ENCODE data around the gene HRAS.
"Not testable (repeated sequence)": the region's sequence is repeated elsewhere in the genome, so short reads cannot be mapped to it uniquely, and the experiment has no call there.

HRAS gene

DNA sequence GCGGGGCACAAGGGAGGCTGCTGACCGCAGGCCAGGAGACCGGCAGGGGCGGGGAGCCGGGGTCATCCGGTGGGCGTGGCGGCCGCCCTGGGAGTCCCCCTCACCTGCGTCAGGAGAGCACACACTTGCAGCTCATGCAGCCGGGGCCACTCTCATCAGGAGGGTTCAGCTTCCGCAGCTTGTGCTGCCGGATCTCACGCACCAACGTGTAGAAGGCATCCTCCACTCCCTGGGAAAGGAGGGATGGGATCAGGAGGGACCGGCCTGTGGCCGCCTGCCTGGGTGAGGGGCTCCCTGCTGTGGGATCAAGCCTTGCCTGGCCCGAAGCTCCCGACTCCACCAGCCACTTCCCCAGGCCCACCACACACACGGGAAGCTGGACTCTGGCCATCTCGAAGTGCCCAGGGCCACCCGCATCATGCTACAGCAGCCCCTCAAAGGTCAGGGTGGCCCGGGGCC, 2.8 kb downstream of the HRAS start:
- DNase-seq = no peak

DNA sequence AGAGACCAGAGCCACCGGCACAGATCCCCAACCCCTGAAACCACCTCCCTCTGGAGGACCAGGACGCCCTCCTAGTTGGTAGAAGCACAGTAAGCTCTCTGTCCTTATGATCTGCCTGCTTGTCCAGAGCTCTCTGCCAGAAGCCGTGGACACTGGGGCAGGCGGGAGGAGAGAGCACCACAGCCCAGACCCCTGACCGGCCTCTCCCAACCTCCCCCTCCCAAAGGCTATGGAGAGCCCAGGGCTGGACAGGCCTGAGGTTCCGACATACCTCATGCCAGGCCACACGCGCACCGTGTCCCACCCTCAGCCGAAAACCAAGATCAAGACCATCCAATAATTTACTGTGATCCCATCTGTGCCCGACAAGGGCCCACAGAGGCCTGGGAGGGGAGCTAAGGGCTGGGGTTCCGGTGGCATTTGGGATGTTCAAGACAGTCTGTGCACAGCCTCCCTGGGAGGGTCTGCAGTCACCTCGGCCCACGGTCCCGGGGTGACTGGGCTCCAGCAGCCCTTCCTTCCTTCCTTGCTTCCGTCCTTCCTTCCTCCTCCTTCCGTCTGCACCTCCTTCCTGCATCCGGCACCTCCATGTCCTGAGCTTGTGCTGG, 3.4 kb downstream of the HRAS start:
- no peak for DNase-seq

DNA sequence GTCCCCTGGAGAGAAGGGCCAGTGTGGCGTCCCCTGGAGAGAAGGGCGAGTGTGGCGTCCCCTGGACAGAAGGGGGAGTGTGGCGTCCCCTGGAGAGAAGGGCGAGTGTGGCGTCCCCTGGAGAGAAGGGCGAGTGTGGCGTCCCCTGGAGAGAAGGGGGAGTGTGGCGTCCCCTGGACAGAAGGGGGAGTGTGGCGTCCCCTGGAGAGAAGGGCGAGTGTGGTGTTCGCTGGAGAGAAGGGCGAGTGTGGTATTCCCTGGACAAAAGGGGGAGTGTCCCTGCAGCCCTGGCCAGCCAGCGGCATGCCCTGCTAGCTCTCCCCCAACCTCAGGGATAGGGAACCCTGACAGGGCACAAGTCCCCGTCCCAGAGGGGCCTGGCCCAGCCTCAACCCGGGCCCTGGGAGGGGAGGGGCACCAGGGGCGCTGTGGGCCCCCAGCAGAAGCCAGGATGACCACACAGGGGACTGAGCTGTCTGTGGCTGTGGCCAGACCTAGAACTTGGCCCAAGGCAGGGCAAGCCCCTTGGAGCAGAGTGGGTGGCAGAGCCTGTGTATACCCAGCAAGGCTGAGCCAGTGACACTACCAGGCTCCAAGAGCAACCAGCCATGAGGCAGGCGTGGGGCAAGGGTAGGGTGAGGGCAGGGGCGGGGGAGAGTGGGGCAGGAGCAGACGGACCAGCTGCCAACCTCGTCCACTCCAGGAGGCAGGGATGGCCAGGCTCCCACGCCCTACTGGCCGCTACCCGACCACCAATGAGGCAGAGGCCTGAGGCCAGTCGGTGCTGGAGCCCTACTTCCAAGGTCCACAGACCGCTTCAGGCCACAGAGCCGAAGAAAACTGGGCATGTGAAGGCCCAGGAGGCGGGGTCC, 4.2 kb downstream of the HRAS start:
- DNase-seq = no peak

DNA sequence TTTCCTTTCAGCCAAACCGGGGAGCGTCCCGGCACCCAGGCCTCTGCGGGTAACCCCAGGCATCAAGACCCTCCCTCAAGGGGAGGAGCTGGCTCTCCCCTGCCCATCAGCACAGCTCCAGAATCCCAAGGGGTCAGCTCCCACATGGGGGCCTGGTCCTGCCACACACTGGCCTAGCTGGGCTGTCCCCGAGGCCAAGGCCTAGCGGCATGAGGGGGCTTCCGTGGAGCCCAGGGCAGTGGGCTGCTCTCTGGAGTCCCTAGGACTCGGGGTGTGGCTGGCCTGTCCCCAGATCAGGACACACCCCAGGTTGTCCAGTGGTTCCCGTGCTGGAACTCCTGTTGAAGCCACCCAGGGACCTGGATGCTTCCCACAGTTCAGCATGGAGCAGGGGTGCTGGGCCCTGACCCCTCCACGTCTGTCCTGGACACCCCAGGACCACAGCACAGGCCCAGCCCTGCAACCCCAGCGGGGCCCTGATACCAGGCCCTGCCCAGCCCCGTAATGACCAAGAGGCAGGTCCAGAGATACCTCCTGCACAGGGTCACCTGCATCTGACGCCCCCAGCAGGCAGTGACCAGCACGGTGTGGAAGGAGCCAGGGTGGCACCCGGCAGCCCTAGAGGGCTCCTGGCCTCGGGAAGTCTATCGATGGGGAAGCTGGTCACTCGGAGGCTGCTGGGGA, 5.5 kb downstream of the HRAS start:
- DNase-seq = no peak

DNA sequence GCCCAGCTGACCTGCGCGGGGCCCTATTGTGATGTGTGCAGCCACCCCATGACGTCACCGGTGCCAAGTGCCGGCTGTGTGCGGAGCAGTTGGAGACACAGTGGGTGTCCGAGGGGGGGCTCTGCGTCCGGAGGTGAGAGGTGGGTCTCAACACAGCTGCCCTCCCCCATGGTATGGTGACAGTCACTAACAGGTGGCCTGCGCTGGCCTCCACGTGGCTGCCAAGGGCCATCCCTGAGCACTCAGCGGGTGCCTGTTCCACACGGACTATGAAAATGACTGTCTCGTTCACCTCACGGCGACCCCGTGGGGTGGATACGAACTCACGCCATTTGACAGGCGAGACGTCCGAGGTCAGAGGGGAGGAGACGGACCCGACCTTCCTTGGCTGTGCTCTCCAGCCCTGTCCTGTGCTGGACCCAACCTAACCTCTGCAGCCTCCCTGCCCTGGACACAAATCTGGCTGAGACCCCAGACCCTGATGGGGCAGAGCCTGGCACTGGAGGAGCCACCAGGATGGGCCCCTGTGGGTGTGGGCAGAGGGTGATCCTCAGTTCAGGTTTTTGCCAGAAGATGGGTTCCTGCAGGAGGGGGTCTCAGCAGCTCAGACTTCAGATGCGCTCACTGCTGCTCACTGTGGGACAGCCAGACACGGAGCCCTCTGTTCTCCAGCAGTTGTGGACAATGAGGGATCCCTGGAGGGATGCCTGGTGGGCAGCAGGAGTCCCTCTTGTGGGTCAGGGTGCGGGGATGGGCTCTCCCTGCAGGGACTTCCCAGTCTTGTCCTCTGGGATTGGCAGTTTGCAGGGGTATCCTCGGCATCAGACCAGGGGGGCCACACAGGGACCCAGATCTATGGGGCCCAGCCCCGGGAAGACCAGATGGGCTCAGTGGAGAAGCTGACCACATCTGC, 6.3 kb downstream of the HRAS start:
- DNase-seq = no peak

DNA sequence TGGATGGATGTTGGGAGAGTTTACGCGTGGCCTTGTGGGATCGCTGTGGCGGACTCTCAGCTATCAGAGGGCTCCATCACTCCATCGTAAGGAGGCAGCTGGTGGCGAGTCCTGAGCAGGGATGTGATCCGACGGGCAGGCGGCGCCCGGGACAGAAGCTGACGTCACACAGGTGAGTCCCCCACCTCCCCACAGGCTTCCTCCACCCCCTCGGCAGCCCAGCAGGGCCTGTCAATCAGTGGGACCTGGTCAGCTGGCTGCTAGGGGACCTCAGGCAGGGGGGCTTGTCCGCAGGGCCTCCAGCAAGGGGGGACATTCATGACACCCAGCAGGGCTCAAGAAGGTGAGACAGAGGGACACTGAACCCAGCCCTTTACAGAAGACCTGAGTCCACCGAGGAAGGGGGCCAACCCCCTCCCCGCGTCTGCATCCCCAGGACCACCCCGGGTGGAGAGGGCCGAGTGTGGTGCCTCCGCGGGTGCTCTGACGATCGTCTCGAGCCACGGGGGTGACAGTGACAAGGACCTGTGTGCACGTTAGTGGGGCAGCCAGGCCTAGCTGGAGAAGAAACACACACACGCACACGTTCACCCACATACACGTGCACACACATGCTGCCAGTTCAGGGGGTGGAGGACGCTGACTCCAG, 7.1 kb downstream of the HRAS start:
- no peak for DNase-seq

DNA sequence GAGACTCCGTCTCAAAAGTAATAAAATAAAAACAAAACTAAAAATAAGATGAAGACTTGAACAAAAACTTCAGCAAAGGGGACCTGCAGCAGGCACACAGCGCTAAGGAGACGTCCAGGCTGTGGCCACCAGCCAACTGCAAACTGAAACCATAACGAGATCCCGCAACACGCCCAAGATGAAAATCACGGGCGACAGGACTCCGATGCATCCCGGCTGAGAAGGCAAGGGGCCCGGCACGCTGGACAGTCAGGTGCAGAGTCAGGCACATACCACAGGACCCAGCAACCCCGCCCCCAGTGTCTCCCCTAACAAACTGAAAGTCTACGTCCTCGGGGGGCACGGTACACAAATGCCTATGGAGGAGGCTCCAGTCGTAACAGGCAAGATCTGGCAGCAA, 9.2 kb downstream of the HRAS start:
- no peak for DNase-seq

DNA sequence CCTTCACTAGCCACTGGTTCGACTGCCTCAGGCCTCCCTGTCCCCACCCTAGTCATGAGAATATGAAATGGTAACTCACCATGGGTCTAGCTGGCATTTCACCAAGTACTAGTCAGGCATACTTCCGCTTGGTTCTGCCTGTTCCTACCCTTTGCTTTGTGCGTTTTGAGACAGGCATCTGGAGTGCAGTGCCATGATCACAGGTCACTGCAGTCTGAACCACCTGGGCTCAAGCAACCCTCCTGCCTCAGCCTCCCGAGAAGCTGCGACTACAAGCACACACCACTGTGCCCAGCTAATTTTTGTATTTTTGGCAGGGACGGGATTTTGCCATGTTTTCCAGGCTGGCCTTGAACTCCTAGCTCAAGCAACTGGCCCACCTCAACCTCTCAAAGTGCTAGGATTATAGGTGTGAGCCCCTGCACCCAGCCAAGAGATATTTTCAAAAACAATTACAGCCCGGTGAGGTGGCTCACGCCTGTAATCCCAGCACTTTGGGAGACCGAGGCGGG, 14.1 kb downstream of the HRAS start:
- DNase-seq = no peak

DNA sequence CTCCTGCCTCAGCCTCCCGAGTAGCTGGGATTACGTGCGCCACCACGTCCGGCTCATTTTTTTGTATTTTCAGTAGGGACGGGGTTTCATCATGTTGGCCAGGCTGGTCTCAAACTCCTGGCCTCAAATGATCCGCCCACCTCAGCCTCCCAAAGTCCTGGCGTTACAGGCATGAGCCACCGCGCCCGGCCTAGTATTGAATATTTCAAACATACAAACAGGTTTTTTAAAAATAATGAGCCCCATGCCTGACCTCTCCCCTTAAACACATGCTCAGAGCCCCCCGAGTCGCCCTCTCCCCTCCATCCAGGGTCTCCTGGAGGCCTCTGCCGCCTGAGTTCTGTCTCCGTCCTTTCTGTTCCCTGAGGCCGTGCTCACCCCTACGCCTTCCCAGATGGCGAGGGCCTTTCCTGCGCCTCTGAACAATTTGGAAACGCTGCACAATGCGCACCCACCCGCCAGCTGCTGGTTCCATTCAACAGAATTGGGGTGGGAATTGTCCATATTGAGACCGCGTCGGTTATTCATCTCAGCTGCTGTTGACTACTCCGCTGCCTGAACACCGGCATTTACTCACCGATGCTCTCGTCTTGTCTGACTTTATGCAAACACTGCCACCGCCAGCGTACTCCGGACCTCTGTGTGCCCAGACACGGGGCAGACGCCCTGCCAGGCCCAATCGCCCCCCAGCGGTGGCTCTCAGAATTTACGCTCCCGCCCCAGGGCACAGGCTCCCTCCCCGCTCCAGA, 14.8 kb downstream of the HRAS start:
- DNase-seq = no peak

DNA sequence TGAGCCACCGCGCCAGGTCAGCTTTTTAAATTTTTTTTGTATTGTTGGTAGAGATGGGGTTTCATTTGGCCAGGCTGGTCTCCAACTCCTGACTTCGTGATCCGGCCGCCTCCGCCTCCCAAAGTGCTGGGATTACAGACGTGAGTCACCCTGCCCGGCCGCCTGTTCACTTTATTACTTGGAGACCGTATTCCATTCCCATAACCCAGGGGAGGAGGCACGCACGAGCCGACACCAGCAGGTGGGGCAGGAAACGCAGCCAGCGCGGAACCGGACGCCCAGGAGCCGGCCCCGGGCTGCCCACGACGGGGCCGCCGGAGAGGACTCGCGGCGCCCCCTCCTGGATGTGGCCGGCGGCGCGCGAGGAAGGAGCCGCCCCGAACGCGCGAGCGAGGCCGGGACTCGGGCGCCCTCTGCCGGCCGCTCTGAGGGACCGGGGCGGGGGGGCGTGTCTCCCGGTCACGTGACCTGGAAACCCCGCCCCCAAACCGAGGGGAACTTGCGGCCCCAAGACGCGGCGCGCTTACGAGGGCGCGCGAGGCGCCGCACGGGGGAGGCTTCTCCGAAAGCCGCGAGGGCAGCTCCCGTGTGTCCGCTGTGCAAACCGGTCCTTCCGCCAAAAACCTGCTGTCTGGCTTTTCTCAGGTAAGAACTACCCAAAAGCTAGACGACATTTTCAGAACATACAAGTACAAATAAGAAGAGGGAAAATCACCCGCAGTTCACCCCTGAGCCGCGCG, 16.7 kb downstream of the HRAS start:
- no peak for DNase-seq

DNA sequence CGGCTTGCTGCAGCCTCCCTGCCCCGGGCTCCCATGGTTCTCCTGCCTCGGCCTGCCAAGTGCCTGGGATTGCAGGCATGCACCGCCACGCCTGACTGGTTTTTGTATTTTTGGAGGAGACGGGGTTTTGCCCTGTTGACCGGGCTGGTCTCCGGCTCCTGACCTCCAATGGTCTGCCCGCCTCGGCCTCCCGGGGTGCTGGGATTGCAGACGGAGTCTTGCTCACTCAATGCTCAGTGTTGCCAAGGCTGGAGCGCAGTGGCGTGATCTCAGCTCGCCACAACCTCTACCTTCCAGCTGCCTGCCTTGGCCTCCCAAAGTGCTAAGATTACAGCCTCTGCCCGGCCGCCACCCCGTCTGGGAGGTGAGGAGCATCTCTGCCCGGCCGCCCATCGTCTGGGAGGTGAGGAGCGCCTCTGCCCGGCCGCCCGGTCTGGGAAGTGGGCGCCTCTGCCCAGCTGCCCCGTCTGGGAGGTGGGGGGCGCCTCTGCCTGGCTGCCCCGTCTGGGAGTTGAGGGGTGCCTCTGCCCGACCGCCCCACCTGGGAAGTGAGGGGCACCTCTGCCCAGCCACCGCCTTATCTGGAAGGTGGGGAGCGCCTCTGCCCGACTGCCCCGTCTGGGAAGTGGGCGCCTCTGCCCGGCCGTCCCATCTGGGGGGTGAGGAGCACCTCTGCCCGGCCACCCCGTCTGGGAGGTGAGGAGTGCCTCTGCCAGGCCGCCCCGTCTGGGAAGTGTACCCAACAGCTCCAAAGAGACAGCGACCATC, 18.3 kb downstream of the HRAS start:
- DNase-seq = not testable (repeated sequence)

DNA sequence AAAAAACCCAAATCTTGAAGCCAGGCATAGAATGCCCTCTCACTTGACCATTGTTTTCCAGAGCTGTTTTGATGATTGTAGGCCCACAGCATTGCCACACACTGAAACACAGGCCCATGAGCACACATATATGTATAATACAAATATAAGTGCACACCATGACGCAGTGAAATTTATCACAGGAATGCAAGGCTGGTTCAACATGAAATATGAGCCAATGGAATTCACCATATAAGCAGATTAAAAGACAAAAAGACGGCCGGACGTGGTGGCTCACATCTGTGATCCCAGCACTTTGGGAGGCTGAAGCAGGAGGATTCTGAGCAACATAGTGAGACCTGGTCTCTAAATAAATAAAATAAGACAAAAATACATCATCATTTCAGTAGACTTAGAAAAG, 19.0 kb downstream of the HRAS start:
- no peak for DNase-seq

DNA sequence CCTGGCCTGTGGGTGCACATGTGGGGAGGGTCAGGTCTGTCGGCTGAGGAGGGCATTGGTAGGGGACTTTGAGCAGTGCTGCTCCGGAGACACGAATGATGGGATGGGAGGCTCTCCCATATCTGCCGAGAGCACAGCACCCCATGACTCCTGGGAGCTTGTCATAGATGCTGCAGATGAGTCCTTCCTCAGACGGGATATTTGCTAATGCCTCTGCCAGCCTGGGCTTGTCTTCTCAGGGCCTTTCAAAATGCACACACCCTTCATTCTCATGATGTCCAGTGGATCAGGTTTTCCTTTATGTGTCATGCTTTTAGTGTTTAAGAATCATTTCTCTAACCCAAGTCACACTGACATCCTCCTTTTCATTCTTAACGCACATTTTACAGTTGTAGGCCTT, 20.2 kb downstream of the HRAS start:
- DNase-seq = no peak

DNA sequence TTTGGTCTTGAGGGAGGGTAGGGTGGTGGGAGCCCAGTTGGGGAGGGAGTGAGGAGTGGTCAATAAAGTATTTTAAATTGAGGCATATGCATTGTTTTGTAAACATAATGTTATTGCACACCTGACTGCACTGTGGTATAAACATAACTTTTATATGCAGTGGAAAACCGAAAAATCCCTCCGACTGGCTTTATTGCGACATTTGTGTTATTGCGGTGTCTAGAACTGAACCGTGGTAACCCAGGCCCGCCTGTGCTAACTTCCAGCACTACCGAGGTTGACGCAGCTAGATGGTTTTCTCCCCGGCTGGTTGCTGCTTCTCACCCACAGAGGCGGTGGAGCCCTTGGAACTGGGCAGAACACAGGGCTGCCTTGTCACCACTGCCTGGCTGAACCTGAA, 20.8 kb downstream of the HRAS start:
- no peak for DNase-seq

DNA sequence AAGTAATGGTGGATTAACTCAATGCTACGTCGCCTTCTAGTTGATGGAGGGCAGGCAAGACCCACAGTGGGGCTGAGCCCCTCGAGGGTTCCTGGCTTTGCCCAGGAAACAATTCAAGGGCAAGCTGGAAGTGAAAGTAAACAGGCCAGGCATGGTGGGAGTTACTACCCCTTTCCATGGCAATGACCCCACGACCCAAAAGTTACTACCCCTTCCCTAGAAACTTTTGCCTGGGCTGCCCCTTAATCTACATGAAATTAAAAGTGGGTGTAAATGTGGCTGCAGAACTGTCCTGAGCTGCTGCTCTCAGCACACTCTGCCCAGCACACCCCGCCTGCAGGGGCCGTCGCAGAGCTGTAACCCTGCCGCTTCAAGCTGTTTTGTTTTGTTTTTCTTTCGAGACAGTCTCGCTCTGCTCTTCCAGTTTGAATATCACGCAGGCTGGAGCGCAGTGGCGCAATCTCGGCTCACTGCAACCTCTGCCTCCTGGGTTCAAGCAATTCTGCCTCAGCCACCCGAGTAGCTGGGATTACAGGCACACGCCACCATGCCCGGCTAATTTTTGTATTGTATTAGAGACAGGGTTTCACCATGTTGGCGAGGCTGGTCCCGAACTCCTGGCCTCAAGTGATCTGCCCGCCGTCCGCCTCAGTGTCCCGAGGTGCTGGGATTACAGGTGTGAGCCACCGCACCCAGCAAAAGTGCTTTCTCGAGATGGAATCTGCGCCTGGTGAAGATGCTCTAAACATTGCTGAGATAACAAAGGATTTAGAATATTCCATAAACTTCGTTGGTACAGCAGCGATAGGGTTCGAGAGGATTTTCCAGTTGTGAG, 22.4 kb downstream of the HRAS start:
- no peak for DNase-seq

DNA sequence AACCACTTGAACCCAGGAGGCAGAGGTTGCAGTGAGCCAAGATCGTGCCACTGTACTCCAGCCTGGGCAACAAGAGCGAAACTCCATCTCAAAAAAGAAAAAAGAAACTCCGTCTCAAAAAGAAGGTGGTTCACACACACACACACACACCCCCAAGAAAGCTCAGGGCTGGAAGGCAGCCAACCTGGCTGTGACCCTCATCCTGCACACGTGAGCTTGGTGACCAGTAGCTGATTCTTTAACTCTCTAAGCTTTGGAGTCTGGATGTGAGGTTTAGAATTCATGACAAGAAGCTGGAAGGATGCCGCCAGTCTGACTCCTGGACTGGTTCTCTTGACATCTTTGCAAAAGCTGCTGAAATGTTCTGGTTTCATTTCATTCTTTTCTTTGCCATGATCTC, 26.4 kb downstream of the HRAS start:
- DNase-seq = no peak

DNA sequence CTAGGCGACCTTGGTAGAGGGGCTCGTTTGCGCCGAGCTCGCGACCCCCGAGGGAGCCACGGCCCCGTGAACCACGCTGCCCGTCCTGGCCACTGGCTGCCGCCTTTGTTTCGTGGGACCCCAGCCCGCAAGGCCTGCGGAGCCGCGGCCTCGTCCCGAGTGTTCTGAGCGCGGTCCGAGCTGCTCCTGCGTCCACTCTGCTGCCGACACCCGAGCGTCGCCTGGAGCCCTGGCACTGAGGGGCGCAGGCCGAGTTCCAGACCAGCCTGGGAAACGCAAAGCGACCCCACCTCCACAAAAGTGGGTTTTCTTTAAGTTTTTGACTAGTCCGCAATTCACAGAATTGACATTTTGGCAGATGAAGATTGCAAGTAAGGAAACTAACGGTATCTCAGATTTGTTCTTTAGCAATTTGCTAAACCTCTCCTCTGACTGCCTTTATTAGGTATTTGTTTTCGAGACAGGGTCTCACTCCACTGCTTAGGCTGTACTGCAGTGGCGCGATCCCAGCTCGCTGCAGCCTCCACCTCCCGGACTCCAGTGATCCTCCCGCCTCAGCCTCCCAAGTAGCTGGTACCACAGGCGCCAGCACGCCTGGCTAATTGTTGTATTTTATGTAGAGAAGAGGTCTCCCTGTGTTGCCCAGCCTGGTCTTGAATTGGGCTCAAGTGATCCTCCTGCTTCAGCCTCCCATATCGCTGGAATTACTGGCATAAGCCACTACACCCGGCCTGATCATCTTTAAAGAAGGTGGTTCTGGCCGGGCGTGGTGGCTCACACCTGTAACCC, 27.5 kb downstream of the HRAS start:
- DNase-seq = no peak
